Colonic mucosa (tissue), 4 donors: Measurements from ENCODE around the gene TECPR1. TPM values are rescaled to one million over a fixed set of nuclear protein-coding genes. Genes with fewer than 3 reads are reported as not detected.

Experiments used
- DNase-seq: peaks from one replicate; pipeline ENCODE4 v3.0.0-alpha.2; 2020
- H3K27ac ChIP-seq: fragments of 200-600 bp; one replicate; pipeline ENCODE4 v1.8.0; 2021
- H3K27me3 ChIP-seq: fragments of 200-600 bp; one replicate; pipeline ENCODE4 v1.8.0; 2021
- H3K36me3 ChIP-seq: fragments of 200-600 bp; one replicate; pipeline ENCODE4 v1.8.0; 2021
- H3K4me1 ChIP-seq: fragments of 200-600 bp; one replicate; pipeline ENCODE4 v1.8.0; 2021; ENCODE audit warnings: mild to moderate bottlenecking
- H3K4me3 ChIP-seq: fragments of 200-600 bp; one replicate; pipeline ENCODE4 v1.8.0; 2021
- H3K9ac ChIP-seq, 2 donors: one replicate each; pipeline ENCODE4 v1.7.0; 2013; ENCODE audit warnings: control low read depth in 2 of 2, low read depth in 2 of 2, low read length in 2 of 2
- H3K9me3 ChIP-seq: fragments of 200-600 bp; one replicate; pipeline ENCODE4 v1.8.0; 2021
- intact Hi-C: fragments of 100-400 bp; cut with DNase I; formaldehyde crosslinking; loops from one replicate; pipeline ENCODE4 v1.14.1; 2022
- total RNA-seq, 2 donors: library from RNA; stranded (reverse); fragmentation: NEBNext Ultra II Directional in 1 of 2; extraction: Animal tissue kit (Norgen Biotek cat#: 25700) in 1 of 2; gene quantifications; one replicate each; pipeline ENCODE4 v1.2.1, GENCODE V29; 2021
- TF ChIP-seq, protein P1 (sequence below): fragments of 200-600 bp; IDR thresholded peaks from one replicate; pipeline ENCODE4 v1.8.0; 2022; ENCODE audit warnings: antibody characterized with exemption, mild to moderate bottlenecking
- donor health status: healthy.
- donor health status: DM: no; HTN: no; CAD: no.
- donor health status: DM: no; HTN: no; CAD: no.

The TECPR1 gene
- total RNA-seq, 2 donors from 2014 or later = 20.3 to 44.5 TPM

DNA sequence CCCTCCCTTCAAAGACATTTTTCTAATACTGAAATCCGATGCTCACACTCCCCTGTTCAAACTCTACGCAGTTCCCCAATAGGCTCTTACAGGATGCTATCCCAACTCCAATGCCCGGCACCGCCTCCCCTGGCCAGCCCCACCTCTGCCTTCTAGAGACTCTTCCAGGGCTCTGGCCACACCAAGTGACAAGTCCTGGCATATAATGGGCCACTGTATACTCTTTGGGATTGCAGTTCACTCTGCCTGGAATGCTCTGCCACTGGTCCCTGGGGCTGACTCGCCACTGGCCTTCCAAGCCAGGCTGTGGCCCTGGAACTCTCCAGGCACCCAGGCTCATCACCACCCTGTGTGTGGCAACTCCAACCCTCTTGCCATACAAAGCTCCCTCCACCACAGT is 26.4 kb upstream of the TECPR1 start:
- H3K4me3 ChIP-seq = no peak overlapping the region
- no peak for DNase-seq
- no peaks in the 10 kb centered on the region for H3K9me3 ChIP-seq
- H3K36me3 ChIP-seq = no peaks in the 10 kb centered on the region
- H3K27ac ChIP-seq = no peak overlapping the region
- TF ChIP-seq, protein P1, sequence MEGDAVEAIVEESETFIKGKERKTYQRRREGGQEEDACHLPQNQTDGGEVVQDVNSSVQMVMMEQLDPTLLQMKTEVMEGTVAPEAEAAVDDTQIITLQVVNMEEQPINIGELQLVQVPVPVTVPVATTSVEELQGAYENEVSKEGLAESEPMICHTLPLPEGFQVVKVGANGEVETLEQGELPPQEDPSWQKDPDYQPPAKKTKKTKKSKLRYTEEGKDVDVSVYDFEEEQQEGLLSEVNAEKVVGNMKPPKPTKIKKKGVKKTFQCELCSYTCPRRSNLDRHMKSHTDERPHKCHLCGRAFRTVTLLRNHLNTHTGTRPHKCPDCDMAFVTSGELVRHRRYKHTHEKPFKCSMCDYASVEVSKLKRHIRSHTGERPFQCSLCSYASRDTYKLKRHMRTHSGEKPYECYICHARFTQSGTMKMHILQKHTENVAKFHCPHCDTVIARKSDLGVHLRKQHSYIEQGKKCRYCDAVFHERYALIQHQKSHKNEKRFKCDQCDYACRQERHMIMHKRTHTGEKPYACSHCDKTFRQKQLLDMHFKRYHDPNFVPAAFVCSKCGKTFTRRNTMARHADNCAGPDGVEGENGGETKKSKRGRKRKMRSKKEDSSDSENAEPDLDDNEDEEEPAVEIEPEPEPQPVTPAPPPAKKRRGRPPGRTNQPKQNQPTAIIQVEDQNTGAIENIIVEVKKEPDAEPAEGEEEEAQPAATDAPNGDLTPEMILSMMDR = no peak
- no peak overlapping the region for H3K9ac ChIP-seq
- intact Hi-C loops = no loop called here
- no peaks in the 10 kb centered on the region for H3K4me1 ChIP-seq
- no peaks in the 10 kb centered on the region for H3K27me3 ChIP-seq

DNA sequence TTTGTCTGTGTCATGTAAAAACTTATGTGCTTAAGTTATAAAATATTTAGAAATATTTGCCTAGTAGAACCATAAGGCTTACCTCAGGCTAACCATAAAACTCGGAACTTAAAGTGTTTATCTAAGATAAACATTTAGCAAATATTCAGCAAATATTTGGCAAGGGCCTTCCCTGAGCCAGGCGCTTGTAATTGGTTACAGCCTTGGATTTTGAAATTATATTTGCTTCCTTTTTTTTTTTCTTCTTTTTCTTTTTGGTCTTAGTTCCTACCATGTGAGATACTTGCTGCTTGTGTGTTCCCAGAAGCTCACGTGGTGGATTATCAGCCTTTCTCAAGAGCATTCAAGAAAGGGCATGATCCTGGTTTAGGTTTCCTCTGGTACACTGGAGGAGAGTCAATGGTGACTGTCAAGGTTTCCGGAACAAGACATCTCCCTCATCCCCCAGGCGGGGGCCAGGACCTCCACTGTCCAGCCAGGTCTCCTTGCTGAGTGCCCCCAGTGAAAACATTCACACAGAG is 24.3 kb upstream of the TECPR1 start:
- H3K9ac ChIP-seq = peak overlapping the region in 1 of 2 donors; percentile 6
- peak overlapping the region; percentile 60 for H3K27ac ChIP-seq
- H3K9me3 ChIP-seq = no peaks in the 10 kb centered on the region
- DNase-seq = peak; percentile 50
- TF ChIP-seq, protein P1 = no peak
- no peak overlapping the region for H3K4me3 ChIP-seq
- no peaks in the 10 kb centered on the region for H3K36me3 ChIP-seq
- no peaks in the 10 kb centered on the region for H3K27me3 ChIP-seq
- no peaks in the 10 kb centered on the region for H3K4me1 ChIP-seq
- intact Hi-C loops = no loop called here

DNA sequence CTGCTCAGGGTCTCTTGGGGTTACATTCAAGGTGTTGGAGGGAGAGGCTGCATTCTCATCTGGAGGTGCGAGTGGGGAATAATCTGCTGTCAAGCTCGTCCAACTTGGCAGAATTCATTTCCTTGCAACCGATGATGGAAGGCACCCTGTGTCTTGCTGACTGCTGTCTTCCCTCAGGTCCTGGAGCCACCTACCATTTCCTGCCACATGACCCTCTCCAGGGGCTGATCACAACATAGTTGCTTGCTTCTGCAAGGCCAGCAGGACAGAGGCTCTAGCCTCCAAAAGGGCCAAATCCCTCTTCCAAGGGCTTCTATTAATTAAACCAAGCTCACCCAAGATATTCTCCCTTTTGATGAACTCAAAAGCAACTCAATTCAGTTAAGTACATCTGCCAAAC is 15.3 kb upstream of the TECPR1 start:
- H3K27ac ChIP-seq = no peak overlapping the region
- no peak for DNase-seq

DNA sequence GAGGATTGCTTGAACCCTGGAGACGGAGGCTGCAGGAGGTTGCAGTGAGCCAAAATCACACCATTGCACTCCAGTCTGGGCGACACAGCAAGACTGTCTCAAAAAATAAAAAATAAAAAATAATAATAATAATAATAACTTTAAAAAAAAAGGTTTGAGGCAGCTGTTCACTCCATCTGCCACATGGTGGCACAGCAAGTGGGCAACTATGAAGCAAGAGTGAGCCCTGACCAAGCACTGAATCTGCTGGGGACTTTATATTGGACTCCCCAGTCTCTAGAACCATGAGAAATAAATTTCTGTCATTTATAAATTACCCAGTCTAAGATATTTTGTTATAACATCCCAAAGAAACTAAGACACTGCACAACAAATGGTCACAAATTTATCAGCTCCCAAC is 14.8 kb upstream of the TECPR1 start:
- Histone ChIP-seq H3K4me3 (no peak overlapping the region), H3K4me1 (no peaks in the 10 kb centered on the region), H3K27ac (no peak overlapping the region), H3K9me3 (no peaks in the 10 kb centered on the region), H3K36me3 (no peaks in the 10 kb centered on the region), H3K9ac (no peak overlapping the region), H3K27me3 (no peaks in the 10 kb centered on the region)
- TF ChIP-seq, protein P1 = peak; percentile 31
- intact Hi-C loops = no loop called here
- DNase-seq = no peak

More for the DNA sequence above, 15.3 kb upstream of the TECPR1 start:
- no peak overlapping the region for H3K9ac ChIP-seq
- no peaks in the 10 kb centered on the region for H3K9me3 ChIP-seq
- H3K27me3 ChIP-seq = no peaks in the 10 kb centered on the region
- intact Hi-C loops = no loop called here
- TF ChIP-seq, protein P1 = no peak
- no peak overlapping the region for H3K4me3 ChIP-seq
- no peaks in the 10 kb centered on the region for H3K4me1 ChIP-seq
- no peaks in the 10 kb centered on the region for H3K36me3 ChIP-seq

DNA sequence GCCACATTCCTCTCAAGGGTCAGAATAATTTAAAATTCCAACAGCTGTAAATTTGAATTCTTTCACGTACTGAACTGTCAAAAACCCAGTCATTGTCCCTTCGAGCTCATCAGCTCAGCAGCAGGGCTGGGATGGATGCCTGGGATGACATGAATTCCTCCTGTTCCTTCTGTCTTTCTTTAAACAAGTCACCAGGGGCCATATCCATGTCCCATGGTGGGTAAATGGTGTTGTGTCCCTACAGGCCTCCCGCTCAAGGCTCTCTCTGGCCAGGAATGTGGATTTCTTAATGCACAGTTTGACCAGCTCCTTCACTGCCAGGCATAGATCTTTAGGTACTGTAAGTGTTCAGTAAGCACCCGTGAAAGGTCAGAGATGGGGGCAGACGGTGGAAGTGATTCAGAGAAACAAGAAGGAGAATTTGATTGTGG is 13.8 kb upstream of the TECPR1 start:
- Histone ChIP-seq H3K27me3 (no peaks in the 10 kb centered on the region), H3K36me3 (no peaks in the 10 kb centered on the region), H3K4me1 (no peaks in the 10 kb centered on the region), H3K27ac (no peak overlapping the region), H3K9ac (no peak overlapping the region), H3K9me3 (no peaks in the 10 kb centered on the region), H3K4me3 (no peak overlapping the region)
- intact Hi-C loops = no loop called here
- TF ChIP-seq, protein P1 = no peak
- DNase-seq = no peak
